ENCODE results near the gene DYRK2.

DYRK2 gene

DNA sequence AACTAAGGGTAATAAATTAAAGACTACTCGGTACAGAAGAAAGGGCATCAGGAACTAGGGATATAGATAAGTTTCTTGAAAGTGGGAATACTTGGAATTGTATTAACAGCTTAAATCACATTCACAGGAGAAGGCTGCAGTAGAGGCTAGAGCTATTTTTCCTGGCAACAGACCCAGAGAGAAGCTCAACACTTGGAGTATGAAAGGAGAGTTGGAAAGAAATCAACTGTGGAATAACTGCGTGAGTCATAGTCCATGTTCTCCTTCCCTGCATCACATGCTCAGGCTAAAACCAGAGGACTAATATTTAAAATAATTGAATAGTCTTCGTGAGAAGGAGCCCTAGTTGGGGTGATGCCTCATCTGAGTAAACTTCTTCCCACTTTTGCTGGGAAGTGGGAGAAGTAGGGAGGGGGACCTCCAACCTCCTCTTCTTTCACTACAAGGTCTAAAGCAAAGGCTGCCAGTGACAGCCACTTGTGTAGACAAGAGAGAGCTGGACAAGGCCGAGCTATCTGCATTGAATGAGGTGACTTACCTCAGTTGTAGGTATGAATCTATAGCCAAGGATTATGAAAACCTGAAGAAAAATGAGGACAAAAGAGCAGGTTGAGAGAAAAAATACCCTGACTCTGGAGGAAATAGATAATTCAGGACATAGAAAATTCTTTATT lies 32.7 kb downstream of the DYRK2 start:
- TF ChIP-seq, protein P1, sequence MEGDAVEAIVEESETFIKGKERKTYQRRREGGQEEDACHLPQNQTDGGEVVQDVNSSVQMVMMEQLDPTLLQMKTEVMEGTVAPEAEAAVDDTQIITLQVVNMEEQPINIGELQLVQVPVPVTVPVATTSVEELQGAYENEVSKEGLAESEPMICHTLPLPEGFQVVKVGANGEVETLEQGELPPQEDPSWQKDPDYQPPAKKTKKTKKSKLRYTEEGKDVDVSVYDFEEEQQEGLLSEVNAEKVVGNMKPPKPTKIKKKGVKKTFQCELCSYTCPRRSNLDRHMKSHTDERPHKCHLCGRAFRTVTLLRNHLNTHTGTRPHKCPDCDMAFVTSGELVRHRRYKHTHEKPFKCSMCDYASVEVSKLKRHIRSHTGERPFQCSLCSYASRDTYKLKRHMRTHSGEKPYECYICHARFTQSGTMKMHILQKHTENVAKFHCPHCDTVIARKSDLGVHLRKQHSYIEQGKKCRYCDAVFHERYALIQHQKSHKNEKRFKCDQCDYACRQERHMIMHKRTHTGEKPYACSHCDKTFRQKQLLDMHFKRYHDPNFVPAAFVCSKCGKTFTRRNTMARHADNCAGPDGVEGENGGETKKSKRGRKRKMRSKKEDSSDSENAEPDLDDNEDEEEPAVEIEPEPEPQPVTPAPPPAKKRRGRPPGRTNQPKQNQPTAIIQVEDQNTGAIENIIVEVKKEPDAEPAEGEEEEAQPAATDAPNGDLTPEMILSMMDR (IDR thresholded peaks at IDR 0.05; ENCODE audit: poor library complexity, severe bottlenecking): no peak
- no peaks in the 10 kb centered on the region for H3K9me3 ChIP-seq (ENCODE audit: severe bottlenecking)
- no peaks in the 10 kb centered on the region for H3K36me3 ChIP-seq (ENCODE audit: low read depth)
- H3K27me3 ChIP-seq (ENCODE audit: insufficient read depth, poor library complexity, severe bottlenecking): no peaks in the 10 kb centered on the region
- ATAC-seq (ENCODE audit: low read depth) (peak; percentile 65), DNase-seq (ENCODE audit: low spot score) (no peak)
- peaks cover 24% of the 10 kb centered on the region for H3K4me1 ChIP-seq (ENCODE audit: insufficient read depth, poor library complexity, severe bottlenecking)
- no peak overlapping the region for H3K4me3 ChIP-seq (ENCODE audit: severe bottlenecking)
- H3K27ac ChIP-seq (ENCODE audit: poor library complexity, severe bottlenecking): no peak overlapping the region

DNA sequence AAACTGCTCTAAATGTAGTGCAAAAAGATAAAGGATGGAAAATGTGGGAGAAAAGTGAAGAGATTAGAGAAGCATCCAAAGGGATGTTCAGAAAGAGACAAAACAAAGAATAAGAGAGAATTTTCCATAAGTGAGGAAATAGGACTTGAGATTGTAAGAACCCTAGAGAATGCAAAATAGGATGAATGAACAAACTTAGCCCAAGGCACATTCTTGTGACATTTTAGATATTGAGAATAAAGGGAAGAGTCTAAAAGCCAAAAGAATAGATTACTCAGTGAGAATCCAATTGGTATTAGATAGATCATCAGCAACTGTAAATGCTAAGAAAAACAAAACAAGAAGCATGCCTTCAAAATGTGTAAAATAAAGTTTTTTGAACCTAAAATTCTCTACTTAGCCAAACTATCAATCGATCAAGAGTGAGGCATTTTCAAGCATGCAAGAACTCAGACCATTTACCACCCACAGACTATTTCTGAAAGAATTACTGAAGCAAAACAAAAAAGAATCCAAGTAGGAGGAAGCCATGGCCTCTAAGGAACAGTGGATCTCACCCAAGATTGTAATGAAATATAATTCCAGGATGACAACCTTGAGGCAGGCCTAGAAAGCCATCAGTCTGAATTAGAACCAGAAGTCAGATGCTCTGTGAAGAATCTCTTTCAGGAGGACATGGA lies 33.5 kb downstream of the DYRK2 start:
- H3K27me3 ChIP-seq (ENCODE audit: insufficient read depth, poor library complexity, severe bottlenecking): no peaks in the 10 kb centered on the region
- ATAC-seq (ENCODE audit: low read depth) (no peak), DNase-seq (ENCODE audit: low spot score) (no peak)
- H3K4me3 ChIP-seq (ENCODE audit: severe bottlenecking): no peak overlapping the region
- no peaks in the 10 kb centered on the region for H3K9me3 ChIP-seq (ENCODE audit: severe bottlenecking)
- H3K27ac ChIP-seq (ENCODE audit: poor library complexity, severe bottlenecking): no peak overlapping the region
- peaks cover 18% of the 10 kb centered on the region for H3K4me1 ChIP-seq (ENCODE audit: insufficient read depth, poor library complexity, severe bottlenecking)
- TF ChIP-seq, protein P1 (IDR thresholded peaks at IDR 0.05; ENCODE audit: poor library complexity, severe bottlenecking): no peak
- H3K36me3 ChIP-seq (ENCODE audit: low read depth): no peaks in the 10 kb centered on the region

DNA sequence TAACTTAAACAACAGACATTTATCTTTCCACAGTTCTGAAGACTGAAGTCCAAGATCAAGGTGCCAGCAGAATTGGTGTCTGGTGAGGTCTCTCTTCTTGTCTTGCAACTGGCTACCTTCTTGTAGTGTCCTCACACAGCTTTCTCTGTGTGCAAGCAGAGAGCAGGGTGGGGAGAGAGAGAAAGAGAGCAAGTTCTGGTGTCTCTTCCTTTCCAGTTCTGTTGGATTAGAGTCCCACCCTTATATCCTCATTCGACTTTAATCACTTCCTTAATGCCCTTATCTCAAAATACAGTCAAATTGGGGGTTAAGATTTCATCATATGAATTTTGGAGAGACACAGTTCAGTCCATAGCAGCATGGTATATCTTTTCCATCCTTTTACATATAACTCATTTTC lies 40.8 kb downstream of the DYRK2 start:
- DNase-seq (ENCODE audit: low spot score): no peak
- TF ChIP-seq, protein P1 (IDR thresholded peaks at IDR 0.05; ENCODE audit: poor library complexity, severe bottlenecking): no peak
- Histone ChIP-seq H3K27ac (ENCODE audit: poor library complexity, severe bottlenecking) (no peak overlapping the region), H3K27me3 (ENCODE audit: insufficient read depth, poor library complexity, severe bottlenecking) (no peaks in the 10 kb centered on the region), H3K4me1 (ENCODE audit: insufficient read depth, poor library complexity, severe bottlenecking) (no peaks in the 10 kb centered on the region), H3K36me3 (ENCODE audit: low read depth) (0 out of 2 replicates have a peak, but pooled peaks cover 3% of the 10 kb centered on the region), H3K9me3 (ENCODE audit: severe bottlenecking) (no peaks in the 10 kb centered on the region), H3K4me3 (ENCODE audit: severe bottlenecking) (no peak overlapping the region)
- no peak for ATAC-seq (ENCODE audit: low read depth)

DNA sequence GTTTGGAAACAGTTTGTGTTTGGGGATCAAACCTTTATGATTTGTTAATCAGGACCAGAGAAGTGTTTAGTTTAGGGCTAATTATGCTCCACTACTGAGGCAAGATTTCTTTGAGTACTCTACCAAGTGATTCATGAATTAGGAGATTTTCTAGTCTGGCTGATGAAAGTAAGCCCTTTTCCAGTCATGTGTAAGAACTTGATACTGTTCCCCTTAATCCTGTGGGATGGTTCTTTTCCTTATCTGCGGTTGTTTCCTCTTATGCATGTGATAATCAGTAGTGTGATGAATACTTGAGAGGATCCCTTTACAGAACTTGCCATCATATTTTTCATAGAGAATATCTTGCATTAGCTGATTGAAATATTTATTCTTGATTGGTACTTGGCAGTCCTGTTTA lies 42.1 kb downstream of the DYRK2 start:
- Histone ChIP-seq H3K36me3 (ENCODE audit: low read depth) (0 out of 2 replicates have a peak, but pooled peaks cover 3% of the 10 kb centered on the region), H3K4me3 (ENCODE audit: severe bottlenecking) (no peak overlapping the region), H3K4me1 (ENCODE audit: insufficient read depth, poor library complexity, severe bottlenecking) (no peaks in the 10 kb centered on the region), H3K9me3 (ENCODE audit: severe bottlenecking) (no peaks in the 10 kb centered on the region), H3K27me3 (ENCODE audit: insufficient read depth, poor library complexity, severe bottlenecking) (no peaks in the 10 kb centered on the region), H3K27ac (ENCODE audit: poor library complexity, severe bottlenecking) (no peak overlapping the region)
- ATAC-seq (ENCODE audit: low read depth) (no peak), DNase-seq (ENCODE audit: low spot score) (no peak)
- TF ChIP-seq, protein P1 (IDR thresholded peaks at IDR 0.05; ENCODE audit: poor library complexity, severe bottlenecking): no peak

DNA sequence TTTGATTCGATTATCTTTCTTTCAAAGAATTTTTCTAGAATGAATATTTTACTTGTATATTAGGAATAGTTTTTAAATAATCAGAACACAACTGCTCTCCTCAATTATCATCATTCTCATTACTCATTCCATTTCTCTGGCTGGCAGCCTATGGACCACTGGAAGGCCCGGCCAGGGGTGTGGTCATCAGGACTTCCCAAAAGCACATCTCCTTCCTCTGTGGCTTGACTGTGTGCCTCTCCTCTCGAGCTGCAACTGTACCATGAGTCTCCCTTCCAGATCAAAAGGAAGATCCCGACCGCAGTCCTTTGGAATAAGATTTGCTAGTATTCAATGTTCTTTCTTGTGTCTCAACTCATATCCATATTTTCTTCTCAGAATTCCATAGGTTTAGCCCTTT lies 42.7 kb downstream of the DYRK2 start:
- H3K4me3 ChIP-seq (ENCODE audit: severe bottlenecking): no peak overlapping the region
- no peaks in the 10 kb centered on the region for H3K27me3 ChIP-seq (ENCODE audit: insufficient read depth, poor library complexity, severe bottlenecking)
- H3K27ac ChIP-seq (ENCODE audit: poor library complexity, severe bottlenecking): no peak overlapping the region
- H3K36me3 ChIP-seq (ENCODE audit: low read depth): 0 out of 2 replicates have a peak, but pooled peaks cover 3% of the 10 kb centered on the region
- TF ChIP-seq, protein P1 (IDR thresholded peaks at IDR 0.05; ENCODE audit: poor library complexity, severe bottlenecking): no peak
- no peaks in the 10 kb centered on the region for H3K9me3 ChIP-seq (ENCODE audit: severe bottlenecking)
- ATAC-seq (ENCODE audit: low read depth) (no peak), DNase-seq (ENCODE audit: low spot score) (no peak)
- H3K4me1 ChIP-seq (ENCODE audit: insufficient read depth, poor library complexity, severe bottlenecking): no peaks in the 10 kb centered on the region

Data from RWPE2 (cell line).